Loucy (cell line): ENCODE data around the gene FYN.

Source experiments
- H2AFZ ChIP-seq: fragments of 200-600 bp; sonication (generic); 2 replicates; pipeline ENCODE4 v1.6.0; 2016; ENCODE audit warnings: antibody characterized with exemption, mild to moderate bottlenecking, low read length, moderate library complexity
- H3F3A ChIP-seq: fragments of 200-600 bp; 2 replicates; pipeline ENCODE4 v1.6.0; 2016; ENCODE audit warnings: antibody characterized with exemption, low read depth, mild to moderate bottlenecking
- H3K27me3 ChIP-seq: fragments of 200-600 bp; sonication (generic); 2 replicates; pipeline ENCODE4 v1.6.1; 2014; ENCODE audit warnings: low read length, mild to moderate bottlenecking; ENCODE audit not compliant: insufficient read depth, poor library complexity, severe bottlenecking
- H3K36me3 ChIP-seq: fragments of 200-600 bp; sonication (generic); 2 replicates; pipeline ENCODE4 v1.6.1; 2016; ENCODE audit warnings: low read length; ENCODE audit not compliant: insufficient read depth
- H3K4me1 ChIP-seq: fragments of 200-600 bp; sonication (generic); 2 replicates; pipeline ENCODE4 v1.5.1; 2014; ENCODE audit warnings: low read length, mild to moderate bottlenecking; ENCODE audit not compliant: insufficient read depth, poor library complexity, severe bottlenecking
- H3K4me2 ChIP-seq: fragments of 200-600 bp; sonication (generic); 2 replicates; pipeline ENCODE4 v1.6.0; 2014; ENCODE audit warnings: antibody characterized with exemption, low read length, low read depth, mild to moderate bottlenecking; ENCODE audit not compliant: poor library complexity, severe bottlenecking
- H3K4me3 ChIP-seq: fragments of 200-600 bp; sonication (generic); 2 replicates; pipeline ENCODE4 v1.5.1; 2014; ENCODE audit warnings: low read length, mild to moderate bottlenecking, mixed read lengths; ENCODE audit not compliant: poor library complexity, severe bottlenecking
- H3K79me2 ChIP-seq: fragments of 200-600 bp; sonication (generic); 2 replicates; pipeline ENCODE4 v1.6.1; 2014; ENCODE audit warnings: low read length; ENCODE audit not compliant: insufficient read depth
- H3K9ac ChIP-seq: fragments of 200-600 bp; sonication (generic); 2 replicates; pipeline ENCODE4 v1.6.0; 2014; ENCODE audit warnings: mild to moderate bottlenecking, low read depth, low read length, moderate library complexity; ENCODE audit not compliant: poor library complexity, severe bottlenecking
- H3K9me2 ChIP-seq: fragments of 200-600 bp; sonication (generic); replicated peaks from 2 replicates; pipeline ENCODE4 v1.6.1; 2016; ENCODE audit warnings: low read depth, low read length, mixed read lengths
- H3K9me3 ChIP-seq: fragments of 200-600 bp; sonication (generic); 2 replicates; pipeline ENCODE4 v1.6.1; 2014; ENCODE audit warnings: mild to moderate bottlenecking, antibody characterized with exemption, low read length, low read depth; ENCODE audit not compliant: insufficient read depth
- H4K20me1 ChIP-seq: fragments of 200-600 bp; sonication (generic); 2 replicates; pipeline ENCODE4 v1.6.0; 2014; ENCODE audit warnings: antibody characterized with exemption, low read length, mild to moderate bottlenecking; ENCODE audit not compliant: insufficient read depth, poor library complexity, severe bottlenecking
- CTCF ChIP-seq: fragments of 200-600 bp; sonication (generic); conservative IDR thresholded peaks from 2 replicates; pipeline ENCODE4 v1.5.1; 2014; ENCODE audit warnings: mild to moderate bottlenecking, antibody characterized with exemption, low read length
- EZH2phosphoT487 ChIP-seq: fragments of 200-600 bp; IDR thresholded peaks from 2 replicates; pipeline ENCODE4 v1.6.1; 2018; ENCODE audit warnings: antibody characterized with exemption, mild to moderate bottlenecking, moderate library complexity, borderline replicate concordance

The FYN gene

DNA sequence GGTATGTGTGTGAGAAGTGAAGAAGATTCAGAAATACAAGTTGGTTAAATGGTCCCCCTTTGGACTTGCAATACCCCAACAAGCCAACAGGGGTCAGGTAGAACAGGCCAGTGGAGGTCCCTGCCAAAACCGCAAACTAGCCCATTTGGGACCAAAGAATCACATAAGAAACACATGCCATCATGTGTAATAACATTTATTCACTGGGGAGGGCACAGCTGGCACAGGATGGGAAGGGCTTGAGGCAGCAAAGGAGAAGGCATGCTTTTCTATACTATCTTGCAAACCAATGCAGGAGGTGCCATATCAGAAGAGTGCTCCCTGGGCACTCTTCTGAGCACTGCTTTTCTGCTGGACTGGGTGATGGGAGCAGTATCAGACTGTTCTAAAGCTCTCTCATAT lies 151.5 kb downstream of the FYN start:
- TF ChIP-seq CTCF = peak; percentile 90
- TF ChIP-seq EZH2phosphoT487 = no peak
- Histone ChIP-seq H3K4me3 (no peak overlapping the region), H3K79me2 (peaks cover 37% of the 10 kb centered on the region; the same call in 1 of the 2 replicates), H3K36me3 (peaks cover 35% of the 10 kb centered on the region; the same call in 1 of the 2 replicates), H4K20me1 (no peaks in the 10 kb centered on the region), H3K4me2 (no peak overlapping the region), H3K27me3 (no peaks in the 10 kb centered on the region), H3K9me3 (no peaks in the 10 kb centered on the region), H3K4me1 (peaks cover 18% of the 10 kb centered on the region), H2AFZ (no peak overlapping the region), H3K9me2 (no peaks in the 10 kb centered on the region), H3F3A (no peaks in the 10 kb centered on the region), H3K9ac (no peak overlapping the region)

GRCh38 chr6:111720931-111721496 lies 152.2 kb downstream of the FYN start:
- H3K9ac ChIP-seq = no peak overlapping the region
- no peak overlapping the region for H3K4me2 ChIP-seq
- H3K4me1 ChIP-seq = peaks cover 18% of the 10 kb centered on the region
- H3K27me3 ChIP-seq = no peaks in the 10 kb centered on the region
- H4K20me1 ChIP-seq = no peaks in the 10 kb centered on the region
- TF ChIP-seq EZH2phosphoT487 (no peak), CTCF (no peak)
- H3K79me2 ChIP-seq = peaks cover 35% of the 10 kb centered on the region; the same call in 1 of the 2 replicates
- H3F3A ChIP-seq = no peaks in the 10 kb centered on the region
- no peak overlapping the region for H3K4me3 ChIP-seq
- H3K9me3 ChIP-seq = no peaks in the 10 kb centered on the region
- H3K9me2 ChIP-seq = no peaks in the 10 kb centered on the region
- H2AFZ ChIP-seq = no peak overlapping the region
- peaks cover 35% of the 10 kb centered on the region; the same call in 1 of the 2 replicates for H3K36me3 ChIP-seq

- H4K20me1 ChIP-seq = no peaks in the 10 kb centered on the region
Measured at GRCh38 chr6:111718990-111719389, 154.3 kb downstream of the FYN start.

More at GRCh38 chr6:111718990-111719389, 154.3 kb downstream of the FYN start:
- Histone ChIP-seq H3K9me2 (no peaks in the 10 kb centered on the region), H3K9me3 (no peaks in the 10 kb centered on the region), H3F3A (no peaks in the 10 kb centered on the region), H3K36me3 (peaks cover 53% of the 10 kb centered on the region; the same call in 1 of the 2 replicates), H3K4me3 (no peak overlapping the region), H3K79me2 (peaks cover 16% of the 10 kb centered on the region; the same call in 1 of the 2 replicates), H3K4me1 (peaks cover 6% of the 10 kb centered on the region), H3K27me3 (no peaks in the 10 kb centered on the region), H3K9ac (no peak overlapping the region), H3K4me2 (no peak overlapping the region), H2AFZ (no peak overlapping the region)
- no peak for TF ChIP-seq CTCF
- no peak for TF ChIP-seq EZH2phosphoT487
